ENCODE measurements around the gene MORN1.

DNA sequence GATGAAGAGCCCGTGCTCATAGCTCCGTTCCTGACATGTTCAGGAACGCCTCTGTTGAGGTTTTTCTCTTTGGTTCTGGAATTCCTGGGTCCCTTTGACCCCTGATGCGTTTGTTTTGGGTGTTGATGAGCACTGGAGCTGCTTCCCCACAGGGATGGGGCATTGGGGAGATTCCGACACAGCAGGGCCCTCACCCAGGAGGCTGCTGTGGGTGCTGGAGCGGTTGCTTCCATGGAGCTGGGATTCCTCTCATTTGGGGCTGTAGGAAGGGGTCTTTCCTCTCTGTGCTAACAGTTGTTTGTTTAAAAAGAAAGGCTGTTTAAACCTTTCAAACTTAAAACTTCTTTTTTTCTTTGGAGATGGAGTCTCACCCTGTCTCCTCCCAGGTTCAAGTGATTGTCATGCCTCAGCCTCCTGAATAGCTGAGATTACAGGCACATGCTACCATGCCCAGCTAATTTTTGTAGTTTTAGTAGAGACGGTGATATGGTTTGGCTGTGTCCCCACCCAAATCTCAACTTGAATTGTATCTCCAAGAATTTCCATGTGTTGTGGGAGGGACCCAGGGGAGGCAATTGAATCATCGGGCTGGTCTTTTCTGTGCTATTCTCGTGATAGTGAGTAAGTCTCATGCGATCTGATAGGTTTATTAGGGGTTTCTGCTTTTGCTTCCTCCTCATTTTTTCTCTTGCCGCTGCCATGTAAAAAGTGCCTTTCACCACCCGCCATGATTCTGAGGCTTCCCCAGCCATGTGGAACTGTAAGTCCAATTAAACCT is 114.4 kb downstream of the MORN1 start:
- TF ChIP-seq, protein P1, sequence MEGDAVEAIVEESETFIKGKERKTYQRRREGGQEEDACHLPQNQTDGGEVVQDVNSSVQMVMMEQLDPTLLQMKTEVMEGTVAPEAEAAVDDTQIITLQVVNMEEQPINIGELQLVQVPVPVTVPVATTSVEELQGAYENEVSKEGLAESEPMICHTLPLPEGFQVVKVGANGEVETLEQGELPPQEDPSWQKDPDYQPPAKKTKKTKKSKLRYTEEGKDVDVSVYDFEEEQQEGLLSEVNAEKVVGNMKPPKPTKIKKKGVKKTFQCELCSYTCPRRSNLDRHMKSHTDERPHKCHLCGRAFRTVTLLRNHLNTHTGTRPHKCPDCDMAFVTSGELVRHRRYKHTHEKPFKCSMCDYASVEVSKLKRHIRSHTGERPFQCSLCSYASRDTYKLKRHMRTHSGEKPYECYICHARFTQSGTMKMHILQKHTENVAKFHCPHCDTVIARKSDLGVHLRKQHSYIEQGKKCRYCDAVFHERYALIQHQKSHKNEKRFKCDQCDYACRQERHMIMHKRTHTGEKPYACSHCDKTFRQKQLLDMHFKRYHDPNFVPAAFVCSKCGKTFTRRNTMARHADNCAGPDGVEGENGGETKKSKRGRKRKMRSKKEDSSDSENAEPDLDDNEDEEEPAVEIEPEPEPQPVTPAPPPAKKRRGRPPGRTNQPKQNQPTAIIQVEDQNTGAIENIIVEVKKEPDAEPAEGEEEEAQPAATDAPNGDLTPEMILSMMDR (IDR thresholded peaks at IDR 0.05): no peak
- no peak for TF ChIP-seq POLR2A (IDR thresholded peaks at IDR 0.05)
